Mucosa of gallbladder (tissue), 1 donor: ENCODE measurements around the gene DAD1. TPM values are rescaled to one million over a fixed set of nuclear protein-coding genes. Genes with fewer than 3 reads are reported as not detected.
A peak's percentile ranks its signal among the peaks of the same experiment; 100 is the strongest.
"Not testable (repeated sequence)": the region's sequence is repeated elsewhere in the genome, so short reads cannot be mapped to it uniquely, and the experiment has no call there.

Experiments
- DNase-seq: peaks from one replicate; pipeline ENCODE4 v3.0.0-alpha.2; 2020; ENCODE audit warnings: low spot score
- total RNA-seq: library from RNA; stranded (reverse); gene quantifications from one replicate; pipeline ENCODE4 v1.2.1, GENCODE V29; 2021
- donor health status: DM: no; HTN: no; CAD: no.

The DAD1 gene
- total RNA-seq, 1 donor from 2014 or later: 235 TPM

GRCh38 chr14:22552001-22552826 lies 36.8 kb downstream of the DAD1 start:
- no peak for DNase-seq

- DNase-seq: no peak
These were observed 37.4 kb downstream of the DAD1 start for GRCh38 chr14:22551605-22551997.

GRCh38 chr14:22549981-22550673 lies 38.9 kb downstream of the DAD1 start:
- DNase-seq: no peak

GRCh38 chr14:22549324-22549962 lies 39.6 kb downstream of the DAD1 start:
- DNase-seq: no peak

GRCh38 chr14:22547948-22548750 lies 40.9 kb downstream of the DAD1 start:
- DNase-seq: no peak

GRCh38 chr14:22547313-22547947 lies 41.6 kb downstream of the DAD1 start:
- DNase-seq: no peak

GRCh38 chr14:22546722-22547071 lies 42.3 kb downstream of the DAD1 start:
- no peak for DNase-seq

- peak; percentile 48 for DNase-seq
These were observed 42.9 kb downstream of the DAD1 start for GRCh38 chr14:22545842-22546721.

GRCh38 chr14:22544881-22545420 lies 44.1 kb downstream of the DAD1 start:
- DNase-seq: no peak

- DNase-seq: no peak
These were observed 44.6 kb downstream of the DAD1 start for GRCh38 chr14:22544406-22544805.

- not testable (repeated sequence) for DNase-seq
These were observed 45.3 kb downstream of the DAD1 start for GRCh38 chr14:22543570-22544357.

GRCh38 chr14:22542360-22542759 lies 46.7 kb downstream of the DAD1 start:
- DNase-seq: no peak

GRCh38 chr14:22541721-22542120 lies 47.3 kb downstream of the DAD1 start:
- no peak for DNase-seq

- DNase-seq: no peak
These were observed 48.1 kb downstream of the DAD1 start for GRCh38 chr14:22540811-22541360.

- DNase-seq: no peak
These were observed 48.7 kb downstream of the DAD1 start for GRCh38 chr14:22540293-22540692.

GRCh38 chr14:22539831-22540230 lies 49.2 kb downstream of the DAD1 start:
- DNase-seq: no peak

- DNase-seq: no peak
These were observed 50.3 kb downstream of the DAD1 start for GRCh38 chr14:22538671-22539228.

GRCh38 chr14:22537436-22538310 lies 51.4 kb downstream of the DAD1 start:
- DNase-seq: no peak
